Common myeloid progenitor, CD34-positive (primary cell): Measurements from ENCODE around the gene GTF3C1.

Experiments used
- CTCF ChIA-PET: fragments of 350-600 bp; sonication (Branson Sonifier 250); formaldehyde crosslinking; loops from one replicate; lab custom pipeline; 2021; ENCODE audit warnings: antibody characterized with exemption; lab: Charles Lee
- POLR2A ChIA-PET: fragments of 350-600 bp; sonication (Branson Sonifier 250); formaldehyde crosslinking; loops from one replicate; lab custom pipeline; 2021; ENCODE audit warnings: antibody characterized with exemption; lab: Charles Lee
- DNase-seq, 3 donors: peaks; one replicate each; pipeline versions ENCODE4 v3.0.0 to v3.0.0-alpha.2; 2013
- H3K27ac ChIP-seq, 2 experiments: 1 replicate in 1 of 2; 2 replicates in 1 of 2; pipeline ENCODE4 v1.7.0; 2013; ENCODE audit warnings: inconsistent platforms in 2 of 2, low read length in 2 of 2, mild to moderate bottlenecking in 2 of 2, low read depth in 1 of 2, moderate library complexity in 1 of 2; ENCODE audit not compliant: severe bottlenecking in 2 of 2, insufficient read depth in 1 of 2, poor library complexity in 1 of 2
- H3K27me3 ChIP-seq, 5 experiments: replicated peaks in 2 of 5; 1 replicate in 3 of 5; 2 replicates in 2 of 5; pipeline versions ENCODE4 v1.6.1 to v1.7.0; 2013; ENCODE audit warnings: low read length in 4 of 5, mild to moderate bottlenecking in 2 of 5, moderate library complexity in 2 of 5, inconsistent platforms in 1 of 5; ENCODE audit not compliant: insufficient read depth in 5 of 5, control insufficient read depth in 4 of 5
- H3K36me3 ChIP-seq, 4 experiments: 1 replicate in 2 of 4; 2 replicates in 2 of 4; pipeline versions ENCODE4 v1.6.1 to v1.7.0; 2013; ENCODE audit warnings: low read length in 3 of 4, control low read depth in 1 of 4, mild to moderate bottlenecking in 1 of 4; ENCODE audit not compliant: control insufficient read depth in 4 of 4, insufficient read depth in 4 of 4
- H3K4me1 ChIP-seq, 4 experiments: 1 replicate in 3 of 4; 2 replicates in 1 of 4; pipeline versions ENCODE4 v1.6.1 to v1.7.1; 2013; ENCODE audit warnings: low read length in 3 of 4, mild to moderate bottlenecking in 3 of 4, control low read depth in 1 of 4, inconsistent platforms in 1 of 4, moderate library complexity in 1 of 4; ENCODE audit not compliant: control insufficient read depth in 4 of 4, insufficient read depth in 4 of 4; ENCODE audit errors: control extremely low read depth in 1 of 4
- H3K4me3 ChIP-seq, 7 experiments: 1 replicate in 4 of 7; 2 replicates in 3 of 7; pipeline versions ENCODE4 v1.5.1 to v1.7.0; 2013; ENCODE audit warnings: mild to moderate bottlenecking in 7 of 7, low read length in 6 of 7, moderate library complexity in 6 of 7, inconsistent platforms in 2 of 7, low read depth in 2 of 7, control low read depth in 1 of 7; ENCODE audit not compliant: insufficient read depth in 4 of 7, control insufficient read depth in 1 of 7; ENCODE audit errors: extremely low read depth in 1 of 7
- H3K9me3 ChIP-seq, 5 experiments: 1 replicate in 4 of 5; 2 replicates in 1 of 5; pipeline versions ENCODE4 v1.6.1 to v1.7.1; 2013; ENCODE audit warnings: low read length in 4 of 5, mild to moderate bottlenecking in 2 of 5, inconsistent platforms in 1 of 5, low read depth in 1 of 5, moderate library complexity in 1 of 5; ENCODE audit not compliant: control insufficient read depth in 4 of 5, insufficient read depth in 2 of 5; ENCODE audit errors: control extremely low read depth in 1 of 5
- WGBS: methylation state at CpG from one replicate; pipeline ENCODE4 v1.1.5; 2013; ENCODE audit not compliant: insufficient coverage; 5-methylcytosine and 5-hydroxymethylcytosine counted together

Gene GTF3C1

DNA sequence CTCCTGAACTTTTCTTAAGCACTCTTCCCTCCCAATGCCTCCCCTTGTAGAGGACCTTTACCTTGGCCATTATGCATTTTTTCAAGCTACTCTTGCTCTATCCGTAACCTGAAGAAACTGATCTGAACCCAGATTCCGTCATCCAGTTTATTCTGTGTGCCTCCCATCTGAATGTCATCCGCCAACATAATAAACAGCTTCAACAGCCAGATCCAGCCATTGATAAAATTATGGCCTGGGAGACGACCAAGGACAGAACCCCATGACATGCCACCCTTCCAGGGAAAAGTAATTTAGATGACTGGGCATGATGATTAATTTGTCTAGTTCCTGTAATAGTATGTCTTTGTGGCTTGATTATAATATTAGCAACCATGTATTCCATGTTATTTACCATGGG, 42.1 kb upstream of the GTF3C1 start:
- no peak for DNase-seq
- H3K27ac ChIP-seq: no peak overlapping the region
- ChIA-PET POLR2A (interaction anchor here (0.6 kb wide), 1 partner anchor 17 kb away, joined by 5 read pairs; no protein-coding TSS in a partner anchor), CTCF (interaction anchor here (1.6 kb wide), 1 partner anchor 9 kb away, joined by 5 read pairs; no protein-coding TSS in a partner anchor)
- H3K36me3 ChIP-seq: peaks cover 0 to 3% (median 0%) of the 10 kb centered on the region in 4 experiments
- H3K4me3 ChIP-seq: no peak overlapping the region
- H3K9me3 ChIP-seq: peaks cover 0 to 5% (median 3%) of the 10 kb centered on the region in 5 experiments
- no peaks in the 10 kb centered on the region for H3K4me1 ChIP-seq
- 100% methylated on average over 1 of the region's 4 CpGs for WGBS
- no peaks in the 10 kb centered on the region for H3K27me3 ChIP-seq

- CTCF ChIA-PET: no interaction called here
- POLR2A ChIA-PET: interaction anchor here (0.6 kb wide), 1 partner anchor 42 kb away, joined by 3 read pairs; no protein-coding TSS in a partner anchor
- DNase-seq: no peak
- Histone ChIP-seq H3K4me3 (no peak overlapping the region), H3K27me3 (no peaks in the 10 kb centered on the region), H3K4me1 (no peaks in the 10 kb centered on the region), H3K36me3 (peaks cover 0 to 9% (median 5%) of the 10 kb centered on the region in 4 experiments), H3K9me3 (peaks cover 0 to 11% (median 3%) of the 10 kb centered on the region in 5 experiments), H3K27ac (no peak overlapping the region)
- 94% methylated on average over 3 of the region's 3 CpGs for WGBS
Observed at GRCh38 chr16:27588057-27588456, 38.3 kb upstream of the GTF3C1 start.

- Histone ChIP-seq H3K9me3 (peaks cover 0 to 11% (median 3%) of the 10 kb centered on the region in 5 experiments), H3K4me3 (no peak overlapping the region), H3K4me1 (peaks cover 0 to 6% (median 0%) of the 10 kb centered on the region in 4 experiments), H3K27me3 (no peaks in the 10 kb centered on the region), H3K36me3 (peaks cover 0 to 11% (median 5%) of the 10 kb centered on the region in 4 experiments), H3K27ac (no peak overlapping the region)
- POLR2A ChIA-PET: no interaction called here
- no peak for DNase-seq
- WGBS: 94% methylated on average over 2 of the region's 8 CpGs
- CTCF ChIA-PET: no interaction called here
Observed at GRCh38 chr16:27586711-27587110, 37.0 kb upstream of the GTF3C1 start.

DNA sequence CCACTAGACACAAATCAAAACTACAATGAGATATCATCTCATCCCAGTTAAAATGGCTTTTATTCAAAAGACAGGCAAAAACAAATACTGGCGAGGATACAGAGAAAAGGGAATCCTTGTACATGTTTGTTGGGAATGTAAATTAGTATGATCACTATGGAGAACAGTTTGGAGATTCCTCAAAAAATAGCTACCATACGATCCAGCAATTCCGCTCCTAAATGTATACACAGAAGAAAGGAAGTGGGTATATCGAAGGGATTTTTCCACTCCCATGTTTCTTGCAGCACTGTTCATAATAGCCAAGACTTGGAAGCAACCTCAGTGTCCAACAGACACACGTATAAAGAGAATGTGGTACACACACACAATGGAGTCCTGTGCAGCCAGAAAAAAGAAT, 35.5 kb upstream of the GTF3C1 start:
- DNase-seq: no peak
- Histone ChIP-seq H3K27ac (no peak overlapping the region), H3K27me3 (no peaks in the 10 kb centered on the region), H3K4me3 (no peak overlapping the region), H3K9me3 (peaks cover 0 to 11% (median 3%) of the 10 kb centered on the region in 5 experiments), H3K36me3 (peaks cover 0 to 11% (median 6%) of the 10 kb centered on the region in 4 experiments), H3K4me1 (peaks cover 0 to 6% (median 0%) of the 10 kb centered on the region in 4 experiments)
- ChIA-PET CTCF (no interaction called here), POLR2A (no interaction called here)
- 96% methylated on average over 4 of the region's 5 CpGs for WGBS

DNA sequence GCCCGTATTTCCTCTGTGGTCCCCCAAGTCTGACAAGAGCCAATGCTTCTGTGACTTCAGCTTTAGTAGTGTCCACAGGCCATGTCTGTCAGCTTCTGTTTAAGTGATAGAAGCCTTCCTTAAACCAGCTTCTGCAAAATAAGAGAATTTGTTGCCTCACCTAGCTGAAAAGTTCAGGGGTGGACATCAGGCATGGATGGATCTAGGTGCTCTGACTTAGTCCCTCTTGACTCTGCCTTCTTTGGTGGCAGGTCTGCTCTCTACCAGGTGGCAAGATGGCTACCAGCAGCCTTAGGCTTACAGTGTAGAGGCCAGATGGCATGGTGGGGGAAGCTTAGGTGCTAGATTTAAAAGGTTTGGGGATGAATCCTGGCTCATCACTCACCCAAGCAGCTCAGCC, 33.9 kb upstream of the GTF3C1 start:
- Histone ChIP-seq H3K4me1 (peaks cover 0 to 6% (median 0%) of the 10 kb centered on the region in 4 experiments), H3K4me3 (no peak overlapping the region), H3K27ac (no peak overlapping the region), H3K9me3 (peaks cover 0 to 6% (median 0%) of the 10 kb centered on the region in 5 experiments), H3K36me3 (peaks cover 0 to 11% (median 6%) of the 10 kb centered on the region in 4 experiments), H3K27me3 (no peaks in the 10 kb centered on the region)
- ChIA-PET POLR2A (no interaction called here), CTCF (interaction anchor here (1.3 to 1.9 kb wide), 2 partner anchors 8 to 10 kb away, joined by 4 to 5 read pairs; no protein-coding TSS in a partner anchor)
- no peak for DNase-seq
- WGBS: 100% methylated on average over 1 of the region's 1 CpG

GRCh38 chr16:27582883-27583282, 33.2 kb upstream of the GTF3C1 start:
- ChIA-PET CTCF (interaction anchor here (0.6 to 1.9 kb wide), 3 partner anchors 8 to 11 kb away, joined by 3 to 5 read pairs (median 4); no protein-coding TSS in a partner anchor), POLR2A (no interaction called here)
- H3K36me3 ChIP-seq: peaks cover 0 to 11% (median 6%) of the 10 kb centered on the region in 4 experiments
- no peak overlapping the region for H3K27ac ChIP-seq
- peaks cover 0 to 6% (median 0%) of the 10 kb centered on the region in 5 experiments for H3K9me3 ChIP-seq
- no peaks in the 10 kb centered on the region for H3K27me3 ChIP-seq
- no peak for DNase-seq
- 100% methylated on average over 1 of the region's 2 CpGs for WGBS
- H3K4me1 ChIP-seq: peaks cover 0 to 6% (median 0%) of the 10 kb centered on the region in 4 experiments
- no peak overlapping the region for H3K4me3 ChIP-seq
